T-helper 1 cell (primary cell): ENCODE measurements around the gene HAND2.

Experiments used
- DNase-seq, 5 donors: peaks; one replicate each; pipeline ENCODE4 v3.0.0-alpha.2; 2012 to 2020
- total RNA-seq, 4 donors: gene quantifications; one replicate each; lab custom pipeline; 2026; lab: John Stamatoyannopoulos, UW

Gene HAND2
- total RNA-seq: 0 reads per million in 4 donors

DNA sequence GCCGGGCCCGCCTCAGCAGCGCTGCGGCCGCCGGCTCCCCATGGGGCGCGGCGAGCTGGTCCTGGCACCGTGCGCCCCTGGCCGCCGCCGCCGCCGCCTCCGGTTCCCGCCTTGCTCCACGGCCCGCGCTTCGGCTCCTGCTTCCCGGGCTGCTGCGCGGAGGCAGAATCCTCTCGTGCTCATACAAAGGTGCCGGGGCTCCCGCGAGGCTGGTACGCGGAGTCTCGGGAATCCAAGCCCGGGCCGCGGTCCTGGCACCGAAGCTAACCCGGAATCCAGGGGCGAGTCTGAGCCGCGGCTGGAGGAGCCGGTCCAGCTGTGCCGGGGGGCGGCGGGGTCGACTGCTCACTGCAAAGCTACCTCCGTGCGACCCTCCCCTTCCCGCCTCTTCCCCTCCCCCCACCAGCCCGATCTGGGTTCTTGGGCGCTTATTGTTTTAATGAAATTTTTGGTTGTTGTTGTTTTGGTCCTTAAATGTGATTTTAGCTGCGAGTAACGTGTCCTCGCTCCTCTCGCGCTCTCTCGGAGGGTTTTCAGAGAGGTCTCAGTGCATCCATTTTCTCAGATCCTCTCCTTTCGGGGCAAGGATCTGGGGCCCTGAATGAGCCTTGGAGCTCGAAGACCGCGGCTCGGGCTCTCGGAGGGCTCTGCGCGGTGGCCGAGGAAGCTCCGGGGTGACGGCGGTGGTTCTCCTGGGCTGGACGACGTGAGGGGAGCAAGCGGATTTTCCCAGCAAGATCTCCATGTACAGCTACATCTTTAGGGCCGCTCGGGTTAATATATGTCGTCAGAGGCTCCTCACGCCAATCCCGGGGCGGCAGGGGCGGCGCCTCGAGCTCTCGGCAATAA lies at the start of gene HAND2:
TSS of gene HAND2 (minus strand) at position 753 of the 849 bp plus-strand sequence. CDS start 940 bp downstream, outside the sequence.
- no peak for DNase-seq

DNA sequence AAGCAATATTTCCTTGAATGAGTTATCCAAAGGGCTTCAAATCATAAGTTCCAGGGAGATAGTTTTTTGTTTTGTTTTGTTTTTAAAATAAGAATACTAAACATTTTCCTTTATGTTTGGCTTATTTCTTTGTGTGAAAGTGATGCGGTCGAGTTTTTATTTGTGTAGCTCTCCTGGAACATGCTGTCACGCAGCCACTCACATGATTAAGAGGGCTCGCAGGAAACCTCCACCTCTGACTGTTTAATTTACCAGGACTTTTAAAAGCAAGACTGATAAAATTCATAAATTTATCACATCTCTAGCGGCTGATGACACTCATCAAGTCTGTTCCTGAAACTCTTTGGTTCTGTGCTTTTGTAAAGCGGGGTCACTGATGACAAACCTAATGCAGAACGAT lies 48.9 kb upstream of the HAND2 start:
- no peak for DNase-seq

DNA sequence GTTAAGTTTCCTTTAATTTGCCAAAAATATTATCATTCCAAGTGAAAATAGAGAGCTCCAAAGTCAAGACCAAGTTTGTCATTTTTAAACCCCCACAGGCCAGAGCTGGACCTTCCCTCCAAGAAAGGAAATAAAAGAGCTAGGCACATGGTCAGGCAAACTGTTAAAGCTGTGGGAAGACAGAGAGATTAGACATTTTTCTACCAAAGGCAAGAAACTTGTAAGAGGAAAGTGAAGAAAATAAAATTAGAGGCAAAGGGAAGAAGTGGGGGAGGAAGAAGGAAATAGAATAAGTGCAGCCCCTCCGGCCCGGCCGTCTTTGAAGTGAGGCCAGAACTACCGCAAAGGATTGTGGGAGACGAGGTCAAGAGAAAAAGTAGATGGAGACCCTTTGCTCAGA lies 47.9 kb upstream of the HAND2 start:
- no peak for DNase-seq

DNA sequence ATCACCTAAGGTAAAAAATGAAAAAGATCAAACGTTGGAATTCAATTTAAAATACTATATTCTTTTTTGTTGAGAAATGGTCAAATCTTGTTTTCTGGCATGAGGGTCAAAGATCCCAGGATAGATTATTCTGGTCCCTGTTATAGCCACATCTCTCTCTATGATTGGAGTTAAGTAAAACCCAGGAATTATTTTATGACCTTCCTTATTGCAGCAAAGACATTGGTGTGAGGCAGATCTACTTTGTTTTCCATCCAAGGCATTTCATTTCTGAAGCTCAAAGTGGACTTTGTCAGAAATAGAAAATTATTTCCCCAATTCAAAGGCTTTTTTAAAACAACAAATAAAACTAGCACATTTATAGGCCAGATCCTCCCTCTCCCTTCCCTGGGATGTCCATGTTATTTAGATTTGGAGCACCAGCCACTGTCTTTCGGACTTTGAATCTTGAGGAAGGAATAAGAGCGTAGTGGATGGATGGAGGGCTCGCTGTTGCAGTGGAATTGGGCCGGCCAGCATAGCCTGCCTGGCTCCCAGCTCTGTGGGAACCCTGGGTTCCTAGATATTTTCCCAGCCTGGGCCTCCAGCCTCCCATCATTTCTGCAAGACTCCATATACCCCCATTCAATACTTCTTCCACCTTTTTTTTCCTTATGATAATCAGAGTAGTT lies 45.6 kb upstream of the HAND2 start:
- DNase-seq: no peak

DNA sequence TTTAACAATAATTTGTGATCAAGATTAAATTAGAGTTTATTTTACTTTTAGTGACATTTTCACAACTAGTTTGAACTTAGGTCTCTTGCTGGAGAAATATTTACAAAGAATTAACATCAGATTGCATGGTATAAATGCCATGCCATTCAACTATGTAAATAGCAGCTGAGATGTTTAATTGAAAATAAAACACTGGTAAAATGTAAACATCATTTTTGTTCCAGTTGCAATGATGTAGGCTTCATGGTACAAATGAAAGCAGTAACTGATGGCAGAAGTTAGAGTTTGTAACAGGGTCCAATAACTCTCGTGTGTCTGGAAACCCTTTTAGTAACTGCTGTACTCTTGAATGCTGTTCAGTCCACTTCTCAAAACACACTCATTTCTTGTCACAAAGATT lies 43.7 kb upstream of the HAND2 start:
- DNase-seq: no peak

DNA sequence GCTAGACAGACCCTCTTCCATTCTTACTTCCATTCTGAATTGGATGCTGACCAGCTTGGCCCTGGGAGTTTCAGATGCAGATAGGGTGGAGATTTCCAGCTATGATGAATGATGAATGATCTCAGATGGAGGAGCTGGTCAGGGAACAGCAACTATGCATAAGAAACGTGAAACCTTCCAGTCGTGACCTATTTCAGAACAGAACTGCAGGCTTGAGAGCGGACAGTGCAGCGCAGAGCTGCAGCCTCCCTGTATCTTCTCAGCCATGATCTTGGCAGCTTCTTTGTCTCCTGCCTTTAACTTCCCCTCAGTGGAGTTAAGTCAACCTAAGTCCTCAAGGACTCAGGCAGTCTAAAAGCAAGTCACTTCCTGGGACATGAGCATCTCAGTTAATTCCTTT lies 43.3 kb upstream of the HAND2 start:
- no peak for DNase-seq

DNA sequence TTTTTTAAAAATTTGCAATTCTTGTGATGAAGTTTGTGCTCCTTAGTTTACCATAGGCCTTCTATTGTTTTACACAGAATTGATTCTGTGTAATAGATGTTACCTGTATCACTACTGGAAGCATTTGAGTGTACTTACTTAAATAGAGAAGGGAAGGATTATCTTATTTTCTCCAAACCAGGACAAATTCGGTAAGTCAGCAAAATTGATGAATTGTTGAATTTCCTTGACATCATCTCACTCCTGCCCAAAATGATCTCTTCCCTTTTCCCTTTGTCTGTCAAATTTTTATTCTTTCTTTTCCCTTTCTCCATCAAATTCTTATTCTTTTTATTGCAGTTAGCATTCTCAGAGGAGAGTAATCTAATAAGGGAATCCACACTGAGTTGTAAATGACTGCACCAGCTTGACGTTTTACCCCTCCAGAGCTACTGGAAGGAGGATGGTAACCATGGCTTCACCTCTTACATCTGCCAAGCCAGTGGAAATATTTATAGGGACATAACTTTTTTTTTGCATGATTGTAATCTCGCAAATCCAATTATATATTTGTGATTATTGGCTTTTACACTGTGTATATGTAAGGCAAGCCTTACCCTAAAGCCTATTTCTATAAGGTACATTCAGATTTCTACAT lies 42.6 kb upstream of the HAND2 start:
- DNase-seq: no peak

DNA sequence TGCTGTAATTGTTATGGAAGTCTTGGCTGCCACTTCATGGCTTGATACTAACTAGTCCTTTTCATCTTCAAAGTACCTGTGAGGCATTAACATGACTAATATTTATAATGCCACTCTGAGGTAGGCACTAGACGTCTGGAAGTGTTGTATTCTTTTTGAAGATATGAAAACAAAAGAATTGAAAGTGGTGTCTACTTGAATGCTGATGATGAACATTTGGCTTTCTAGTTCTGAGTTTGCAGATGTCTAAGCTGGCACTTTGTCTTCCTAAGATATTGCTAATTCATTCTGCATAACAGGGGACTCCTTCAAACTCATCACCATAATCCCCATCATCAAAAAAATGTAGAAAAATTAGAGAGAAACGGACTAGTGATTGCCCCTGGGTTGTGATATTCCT lies 41.6 kb upstream of the HAND2 start:
- no peak for DNase-seq

DNA sequence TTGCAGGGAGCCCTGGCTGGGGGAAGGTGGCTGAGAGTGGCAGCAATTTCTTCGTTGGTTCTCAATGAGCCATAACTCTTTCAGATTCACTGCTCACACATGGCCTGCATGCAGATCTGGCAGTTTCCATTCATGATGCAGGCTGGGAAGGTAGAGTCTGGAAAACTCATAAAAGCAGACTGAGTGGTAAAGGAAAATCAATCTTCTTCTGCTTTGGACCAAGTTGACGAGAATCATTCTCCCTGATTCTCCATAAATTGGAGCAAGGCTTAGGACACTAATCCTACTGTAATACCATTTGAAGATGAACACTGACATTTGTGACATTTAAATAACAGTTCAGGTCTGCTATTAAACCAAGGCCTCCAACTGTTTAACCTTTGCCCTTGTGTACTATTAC lies 35.3 kb upstream of the HAND2 start:
- DNase-seq: no peak

DNA sequence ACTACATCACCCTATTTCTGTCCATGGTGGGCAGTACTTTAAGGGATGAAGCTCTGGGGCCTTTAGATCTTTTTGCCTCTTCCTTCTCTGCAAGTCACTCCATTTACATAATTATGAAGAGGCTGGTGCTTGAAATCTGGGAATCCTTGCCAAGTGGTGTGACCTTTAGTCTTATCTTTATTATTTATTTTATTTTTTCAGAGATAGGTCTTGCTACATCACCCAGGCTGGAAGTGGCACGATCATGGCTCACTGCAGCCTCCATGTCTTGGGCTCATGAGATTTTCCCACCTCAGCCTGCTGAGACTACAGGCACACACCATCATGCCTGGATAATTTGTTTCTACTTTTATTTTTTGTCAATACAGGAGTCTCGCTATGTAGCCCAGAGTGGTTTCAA lies 34.4 kb upstream of the HAND2 start:
- DNase-seq: no peak

DNA sequence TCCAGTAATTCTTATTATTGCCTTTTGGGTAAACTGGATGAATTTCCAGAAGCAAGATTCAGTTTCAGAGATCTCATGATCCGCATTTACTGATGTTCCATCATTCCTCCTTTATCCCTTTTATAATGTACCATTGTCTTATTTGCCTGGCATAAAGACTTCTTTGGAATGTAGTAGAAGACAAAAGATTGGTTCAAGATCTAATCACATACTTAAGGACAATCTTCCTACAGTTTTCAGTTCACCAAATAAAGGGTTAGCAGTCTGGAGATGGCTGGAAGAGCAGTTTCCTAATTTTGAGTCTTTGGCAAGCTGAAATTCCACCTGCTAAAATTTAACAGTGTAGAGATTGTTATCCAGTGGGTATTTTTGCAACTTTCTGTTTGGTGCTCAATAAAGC lies 30.9 kb upstream of the HAND2 start:
- no peak for DNase-seq

DNA sequence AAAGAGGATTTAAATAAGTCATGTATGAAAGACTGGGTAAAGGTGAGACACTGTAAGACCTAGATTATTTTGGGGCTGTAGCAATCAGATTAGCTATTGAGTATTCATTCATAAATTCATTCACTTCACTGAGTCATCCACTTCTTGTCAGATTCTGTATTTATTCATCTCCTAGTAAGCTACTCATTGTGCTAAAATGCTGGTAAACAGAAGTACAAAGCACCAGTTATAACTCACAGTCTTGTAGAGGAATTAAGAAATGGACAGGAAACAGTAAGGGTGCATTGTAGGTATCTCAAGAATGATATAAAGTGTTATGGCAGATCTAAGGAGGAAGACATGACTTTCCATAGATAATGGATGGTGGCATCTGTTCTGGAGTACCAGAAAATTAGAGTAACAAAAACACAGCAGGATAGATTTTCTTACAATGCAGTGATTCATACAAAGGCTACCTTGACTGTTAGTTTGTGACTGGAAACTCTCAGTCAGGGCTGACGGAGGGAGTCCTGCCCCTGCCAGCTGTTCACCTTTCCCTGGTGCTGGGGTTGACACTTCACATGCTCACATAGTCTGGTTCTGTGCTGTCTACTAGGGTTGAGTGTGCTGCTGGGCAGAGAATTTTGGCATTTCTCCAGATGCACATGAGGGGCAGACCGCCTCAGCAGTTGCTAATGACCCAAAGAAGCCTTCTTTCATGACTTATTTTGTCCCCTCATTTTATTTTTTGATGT lies 26.5 kb upstream of the HAND2 start:
- no peak for DNase-seq

DNA sequence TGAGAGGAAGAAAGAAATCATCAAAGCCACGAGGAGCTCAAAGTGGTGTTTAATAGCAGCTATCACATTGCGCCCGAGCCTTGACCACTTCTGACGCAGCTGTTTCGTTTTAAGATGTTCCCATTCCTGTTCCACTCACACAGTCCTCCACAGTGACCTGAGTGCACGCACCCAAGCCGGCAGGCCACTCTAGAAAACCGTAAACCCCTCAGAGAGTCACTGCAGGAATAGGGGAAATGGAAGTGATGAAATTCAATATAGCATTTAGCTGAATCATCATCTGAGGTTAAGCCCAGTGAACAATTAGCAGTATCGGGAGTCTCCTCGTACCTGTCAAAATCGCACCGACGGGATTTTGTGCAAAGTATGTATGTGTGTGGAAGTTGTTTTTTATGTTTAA lies 17.9 kb upstream of the HAND2 start:
- no peak for DNase-seq

DNA sequence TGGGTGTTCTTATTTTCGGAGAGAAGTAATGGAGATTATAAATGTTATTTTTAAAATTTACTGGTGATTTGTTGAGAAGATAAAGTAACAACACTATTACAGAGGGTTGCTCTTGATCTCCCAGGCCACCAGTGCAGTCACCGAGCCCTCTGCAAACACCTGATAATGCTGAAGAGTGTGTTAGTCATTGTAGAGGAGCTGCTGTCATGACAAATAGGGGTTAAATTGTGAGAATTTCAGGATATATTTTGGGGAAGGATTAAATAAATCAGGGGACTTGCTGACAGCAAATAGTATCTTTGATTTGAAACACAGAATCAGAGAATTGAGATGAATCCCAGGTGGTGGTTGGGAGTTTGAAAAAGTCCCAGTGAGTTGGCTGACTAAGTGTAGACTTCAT lies 16.7 kb upstream of the HAND2 start:
- no peak for DNase-seq

DNA sequence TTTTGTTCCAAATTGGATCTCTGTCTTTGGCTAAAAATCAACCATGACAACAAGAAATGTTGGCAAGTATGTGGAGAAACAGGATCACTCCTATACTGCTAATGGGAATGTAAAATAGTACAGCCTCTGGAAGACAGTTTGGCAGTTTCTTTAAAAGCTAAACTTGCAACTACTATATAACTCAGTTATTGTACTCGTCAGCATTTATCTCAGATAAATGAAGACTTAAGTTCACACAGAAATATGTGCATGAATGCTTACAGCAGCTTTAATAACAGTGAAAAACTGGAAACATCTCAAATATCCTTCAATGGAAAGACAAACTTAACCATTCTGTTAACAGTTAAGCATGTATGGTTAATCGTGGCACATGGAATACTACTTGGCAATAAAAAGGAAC lies 15.4 kb upstream of the HAND2 start:
- DNase-seq: no peak

DNA sequence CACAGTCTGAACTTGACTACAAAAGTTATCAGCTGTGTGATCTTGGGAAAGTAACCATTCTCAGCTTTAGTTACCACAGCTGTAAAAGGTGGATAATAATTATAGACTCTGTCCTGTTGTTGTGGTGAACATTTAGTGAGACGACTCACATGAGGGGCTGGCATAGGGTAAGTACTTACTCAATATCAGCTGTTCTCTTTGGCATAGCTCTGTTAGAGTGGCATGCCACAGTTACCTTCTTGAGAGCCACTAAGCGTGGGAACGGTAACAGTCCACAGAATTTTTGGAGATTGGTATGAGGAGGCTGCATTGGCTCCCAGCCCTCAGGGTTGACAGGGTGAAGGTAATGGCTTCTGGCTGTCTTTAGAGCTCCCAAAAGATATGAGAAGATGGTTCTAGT lies 13.2 kb upstream of the HAND2 start:
- no peak for DNase-seq

DNA sequence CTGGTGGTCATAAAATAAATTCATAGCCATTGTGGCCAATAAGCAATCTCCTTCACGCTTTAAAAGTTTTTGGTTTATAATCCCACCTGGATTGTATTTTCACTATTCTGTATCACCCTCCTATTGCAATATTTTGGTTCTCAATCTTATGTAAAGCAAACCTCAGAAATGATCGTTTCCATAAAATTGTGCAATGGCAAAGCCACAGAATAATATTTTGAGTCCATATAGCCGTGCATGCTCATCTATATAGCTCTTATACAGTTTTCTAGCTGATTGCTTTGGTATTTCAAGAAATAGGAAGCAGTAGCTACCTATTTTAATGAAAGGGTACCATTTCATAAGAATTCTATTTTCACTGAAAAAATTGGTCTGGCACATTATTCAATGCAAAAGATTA lies 10.0 kb upstream of the HAND2 start:
- no peak for DNase-seq

DNA sequence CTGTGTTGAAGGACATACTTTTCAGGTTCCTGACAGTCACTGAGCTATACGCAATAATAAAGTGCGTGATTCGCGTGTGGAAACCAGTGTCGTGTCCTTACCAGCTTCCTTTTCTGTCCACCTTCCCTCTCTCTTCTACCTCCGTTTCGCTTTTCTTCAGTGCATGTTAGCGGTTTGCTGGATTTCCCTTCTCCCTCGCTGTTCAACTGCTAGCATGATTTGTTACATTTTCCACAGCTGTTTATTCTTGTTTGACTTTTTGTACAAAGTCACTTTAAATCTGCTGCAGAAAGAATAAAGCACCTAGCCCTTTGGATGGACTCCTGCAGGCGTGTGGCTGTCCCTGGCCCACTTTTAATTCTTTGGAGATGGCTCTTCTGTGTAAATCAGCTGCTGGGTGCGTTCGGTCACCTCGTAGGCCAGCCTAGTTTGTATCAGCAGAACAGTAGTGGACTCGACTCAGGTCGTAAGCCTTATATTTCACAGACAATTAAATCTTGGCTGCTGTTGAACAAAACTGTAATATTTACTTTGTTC lies 8.9 kb upstream of the HAND2 start:
- DNase-seq: no peak

DNA sequence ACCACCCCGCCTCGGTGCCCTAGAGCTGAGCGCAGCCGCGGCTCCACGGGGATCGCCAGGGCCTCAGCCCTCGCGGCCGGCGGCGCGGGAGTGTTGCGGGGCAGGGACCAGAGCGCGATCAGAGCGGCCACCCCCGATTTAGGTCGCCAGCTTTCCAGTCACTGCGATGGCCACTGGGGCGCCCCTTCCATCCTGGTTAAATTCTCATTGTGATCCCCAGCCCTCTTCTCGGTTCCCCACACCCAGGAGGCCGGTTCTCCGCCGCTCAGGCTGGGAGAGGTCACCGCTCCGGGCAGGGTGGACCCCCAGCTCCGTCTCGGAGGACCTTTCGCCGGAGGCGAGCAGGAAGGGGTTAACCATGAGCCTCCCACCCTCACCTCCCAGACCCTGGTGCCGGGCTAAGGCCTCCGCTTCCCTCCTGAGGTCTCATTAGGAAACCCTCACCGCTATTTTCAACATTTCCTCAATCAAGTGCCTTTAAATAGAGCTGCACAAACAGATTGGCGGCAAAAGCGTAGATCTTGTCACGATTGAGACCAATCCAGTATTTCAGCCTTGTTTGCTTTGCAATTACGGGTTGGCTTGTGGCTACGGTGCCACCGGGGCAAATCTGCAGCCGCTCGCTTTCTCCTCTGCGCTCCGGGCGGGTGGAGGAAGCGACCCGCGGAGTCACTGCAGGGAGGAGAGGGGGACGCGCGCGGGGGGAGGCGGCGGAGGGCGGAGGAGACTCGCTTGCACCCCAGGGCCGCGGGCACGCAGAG lies 8.3 kb upstream of the HAND2 start:
- no peak for DNase-seq

DNA sequence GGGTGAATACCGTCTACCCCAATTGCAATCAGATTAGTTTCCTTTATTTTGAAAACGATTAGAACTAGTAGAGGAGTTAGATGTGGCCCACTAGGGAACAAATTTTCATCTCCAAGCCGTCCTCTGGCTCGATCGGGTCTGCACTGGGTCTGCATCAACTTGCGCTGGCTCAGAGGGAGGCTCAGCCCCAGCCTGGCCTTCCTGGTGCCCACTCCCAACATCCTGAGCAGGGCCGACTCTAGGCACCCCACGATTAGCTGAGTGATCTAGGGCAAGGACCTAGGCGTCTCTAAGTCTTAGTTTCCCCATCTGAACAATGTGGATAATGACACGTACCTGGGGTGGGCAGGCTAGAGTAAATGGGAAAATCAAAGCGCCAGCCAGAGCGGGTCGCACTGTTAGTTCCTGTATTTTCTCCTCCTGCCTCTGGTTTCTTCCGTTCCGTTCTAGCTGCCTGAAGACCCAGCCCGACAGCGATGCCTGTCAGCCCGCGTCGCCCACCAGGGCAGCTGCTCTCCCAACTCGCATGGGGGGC lies 7.7 kb upstream of the HAND2 start:
- DNase-seq: no peak

DNA sequence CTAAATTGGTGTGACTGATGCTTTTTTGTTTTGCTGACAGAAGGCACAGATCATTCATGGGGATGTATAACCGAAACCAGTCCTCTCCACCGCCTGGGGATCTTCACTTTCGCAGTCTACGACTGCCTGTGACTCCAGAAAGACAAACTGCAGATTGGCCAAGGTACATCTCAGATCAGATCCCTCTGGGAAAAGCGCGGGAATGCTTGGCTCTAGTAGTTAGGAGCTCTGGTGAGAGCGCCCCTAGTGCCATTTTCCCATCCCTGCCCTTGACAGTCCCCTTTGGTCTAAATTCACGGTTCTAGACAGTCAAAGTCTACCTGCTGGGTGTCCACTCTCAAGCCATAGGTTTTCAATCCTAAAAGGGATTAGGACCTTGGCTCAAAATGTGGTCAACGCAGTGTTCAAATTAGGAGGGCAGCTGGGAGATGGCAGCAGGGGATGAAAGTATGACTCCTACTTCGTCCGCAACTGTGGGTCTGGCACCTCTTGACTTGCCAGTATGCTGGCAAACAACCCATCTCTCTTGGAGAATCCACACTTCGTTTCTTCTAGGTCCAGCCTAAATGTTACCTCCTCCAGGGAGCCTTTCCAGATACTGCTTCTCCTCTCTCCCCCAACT lies 6.9 kb upstream of the HAND2 start:
- no peak for DNase-seq
